ENCODE results near the gene ECSCR. TPM values are rescaled to one million over a fixed set of nuclear protein-coding genes. Genes with fewer than 3 reads are reported as not detected.
"Not testable (repeated sequence)": the region's sequence is repeated elsewhere in the genome, so short reads cannot be mapped to it uniquely, and the experiment has no call there.

The ECSCR gene
- total RNA-seq, 2 experiments from 2014 or later: 0.28 to 0.29 TPM

GRCh38 chr5:139410993-139411828 is 51.3 kb downstream of the ECSCR start:
- CTCF ChIA-PET: interaction anchor here (1.2 to 3.9 kb wide), 6 partner anchors 8 to 102 kb away, joined by 3 to 15 read pairs (median 6); no protein-coding TSS in a partner anchor
- no peak overlapping the region for H3K27ac Mint-ChIP-seq
- peaks cover 49% of the 10 kb centered on the region for H3K4me1 Mint-ChIP-seq
- no peak for DNase-seq
- no peaks in the 10 kb centered on the region for H3K27me3 Mint-ChIP-seq
- no peak for ATAC-seq
- no peak overlapping the region for H3K4me3 Mint-ChIP-seq
- no peaks in the 10 kb centered on the region for H3K9me3 Mint-ChIP-seq (ENCODE audit: low read depth)
- H3K36me3 Mint-ChIP-seq: peaks cover 12% of the 10 kb centered on the region

- peaks cover 40% of the 10 kb centered on the region for H3K4me1 Mint-ChIP-seq
Measured at GRCh38 chr5:139410121-139410992, 52.2 kb downstream of the ECSCR start.

DNA sequence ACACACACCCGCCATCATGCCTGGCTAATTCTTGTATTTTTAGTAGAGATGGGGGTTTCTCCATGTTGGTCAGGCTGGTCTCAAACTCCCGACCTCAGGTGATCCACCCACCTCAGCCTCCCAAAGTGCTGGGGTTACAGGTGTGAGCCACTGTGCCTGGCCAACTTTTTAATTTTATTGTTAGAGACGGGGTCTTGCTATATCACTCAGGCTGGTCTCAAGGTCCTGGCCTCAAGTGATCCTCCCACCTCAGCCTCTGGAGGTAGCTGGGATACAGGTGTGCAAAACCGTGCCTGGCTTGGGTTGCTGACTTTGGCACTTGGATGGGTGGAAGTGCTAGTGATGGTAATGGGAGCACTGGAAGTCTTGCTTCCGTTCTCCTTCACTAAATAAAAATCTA is 53.4 kb downstream of the ECSCR start:
- H3K4me3 Mint-ChIP-seq; DNase-seq; H3K27ac Mint-ChIP-seq; H3K9me3 Mint-ChIP-seq (ENCODE audit: low read depth); ATAC-seq; H3K27me3 Mint-ChIP-seq: not testable (repeated sequence)
- H3K36me3 Mint-ChIP-seq: peaks cover 12% of the 10 kb centered on the region
- peaks cover 38% of the 10 kb centered on the region for H3K4me1 Mint-ChIP-seq
- CTCF ChIA-PET: interaction anchor here (0.5 to 3.9 kb wide), 4 partner anchors 11 to 133 kb away, joined by 3 to 15 read pairs (median 3); no protein-coding TSS in a partner anchor

More at GRCh38 chr5:139410121-139410992, 52.2 kb downstream of the ECSCR start:
- H3K27me3 Mint-ChIP-seq: no peaks in the 10 kb centered on the region
- ATAC-seq (no peak), DNase-seq (no peak)
- H3K27ac Mint-ChIP-seq: no peak overlapping the region
- CTCF ChIA-PET: interaction anchor here (0.7 to 3.9 kb wide), 8 partner anchors 8 to 104 kb away, joined by 3 to 15 read pairs (median 4); no protein-coding TSS in a partner anchor
- H3K9me3 Mint-ChIP-seq (ENCODE audit: low read depth): no peaks in the 10 kb centered on the region
- peaks cover 12% of the 10 kb centered on the region for H3K36me3 Mint-ChIP-seq
- H3K4me3 Mint-ChIP-seq: no peak overlapping the region

GRCh38 chr5:139408191-139408590 is 54.4 kb downstream of the ECSCR start:
- no peaks in the 10 kb centered on the region for H3K27me3 Mint-ChIP-seq
- DNase-seq (no peak), ATAC-seq (no peak)
- H3K4me1 Mint-ChIP-seq: peaks cover 34% of the 10 kb centered on the region
- H3K9me3 Mint-ChIP-seq (ENCODE audit: low read depth): no peaks in the 10 kb centered on the region
- CTCF ChIA-PET: interaction anchor here (0.9 to 3.9 kb wide), 4 partner anchors 12 to 132 kb away, joined by 3 to 15 read pairs (median 12); no protein-coding TSS in a partner anchor
- no peak overlapping the region for H3K4me3 Mint-ChIP-seq
- H3K36me3 Mint-ChIP-seq: peaks cover 5% of the 10 kb centered on the region
- H3K27ac Mint-ChIP-seq: no peak overlapping the region

- Mint-ChIP-seq H3K36me3 (peaks cover 5% of the 10 kb centered on the region), H3K27me3 (no peaks in the 10 kb centered on the region), H3K27ac (peak overlapping the region; percentile 39), H3K4me3 (no peak overlapping the region), H3K4me1 (peaks cover 34% of the 10 kb centered on the region), H3K9me3 (ENCODE audit: low read depth) (no peaks in the 10 kb centered on the region)
- DNase-seq: no peak
- CTCF ChIA-PET: interaction anchor here (1.1 to 3.7 kb wide), 4 partner anchors 15 to 106 kb away, joined by 3 to 13 read pairs (median 8); partner anchors contain the start of gene PAIP2
- ATAC-seq: no peak
Measured at GRCh38 chr5:139407517-139407916, 55.0 kb downstream of the ECSCR start.

GRCh38 chr5:139406963-139407362 is 55.6 kb downstream of the ECSCR start:
- CTCF ChIA-PET: interaction anchor here (0.6 to 3.7 kb wide), 6 partner anchors 11 to 106 kb away, joined by 3 to 13 read pairs (median 3); partner anchors contain the start of gene PAIP2
- ATAC-seq: no peak
- H3K4me3 Mint-ChIP-seq: no peak overlapping the region
- H3K4me1 Mint-ChIP-seq: peaks cover 35% of the 10 kb centered on the region
- H3K9me3 Mint-ChIP-seq (ENCODE audit: low read depth): no peaks in the 10 kb centered on the region
- no peak overlapping the region for H3K27ac Mint-ChIP-seq
- H3K36me3 Mint-ChIP-seq: peaks cover 5% of the 10 kb centered on the region
- H3K27me3 Mint-ChIP-seq: no peaks in the 10 kb centered on the region
- no peak for DNase-seq

DNA sequence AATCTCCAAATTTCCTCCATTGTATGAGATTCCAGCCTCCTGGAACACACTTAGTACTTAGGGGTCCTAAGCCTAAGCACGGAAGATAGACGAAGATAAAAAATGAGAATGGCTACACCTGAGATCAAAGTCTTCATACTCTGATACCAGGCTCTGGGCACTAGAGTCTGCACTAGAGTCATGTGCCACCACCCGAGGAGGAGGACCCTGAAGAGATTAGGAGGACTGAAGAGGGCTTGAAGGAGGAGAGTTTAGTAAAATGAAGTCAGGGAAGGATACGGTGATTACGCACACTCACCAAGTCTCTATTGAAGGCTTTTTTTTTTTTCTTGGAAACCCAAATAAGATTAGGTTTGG is 58.1 kb downstream of the ECSCR start:
- no peak for DNase-seq
- peak; percentile 1 for ATAC-seq

GRCh38 chr5:139403787-139404483 is 58.6 kb downstream of the ECSCR start, which contains the start of gene SPATA24:
Gene SPATA24 (minus strand): TSS chr5:139404089. CDS start chr5:139404060, 29 bp downstream.
- H3K4me3 Mint-ChIP-seq: peak within 1 kb of the TSS; percentile 92
- no peaks in the 10 kb centered on the region for H3K27me3 Mint-ChIP-seq
- peak; percentile 95 for ATAC-seq
- H3K4me1 Mint-ChIP-seq: peaks cover 45% of the 10 kb centered on the region
- CTCF ChIA-PET: interaction anchor here (0.6 to 4.2 kb wide), 18 partner anchors 8 to 828 kb away, joined by 3 to 32 read pairs (median 4); partner anchors contain the start of genes HSPA9, MZB1, PAIP2 and PROB1
- peak; percentile 99 for DNase-seq
- H3K36me3 Mint-ChIP-seq: peaks cover 6% of the 10 kb centered on the region
- peak within 1 kb of the TSS; percentile 99 for H3K27ac Mint-ChIP-seq
- no peaks in the 10 kb centered on the region for H3K9me3 Mint-ChIP-seq (ENCODE audit: low read depth)

More for the DNA sequence above, 58.1 kb downstream of the ECSCR start:
- Mint-ChIP-seq H3K27ac (peak overlapping the region; percentile 99), H3K4me1 (peaks cover 40% of the 10 kb centered on the region), H3K9me3 (ENCODE audit: low read depth) (no peaks in the 10 kb centered on the region), H3K4me3 (peak overlapping the region; percentile 92), H3K36me3 (peaks cover 3% of the 10 kb centered on the region), H3K27me3 (no peaks in the 10 kb centered on the region)
- CTCF ChIA-PET: interaction anchor here (0.6 to 4.2 kb wide), 12 partner anchors 9 to 829 kb away, joined by 3 to 32 read pairs (median 4); partner anchors contain the start of genes HSPA9, MZB1, PAIP2 and PROB1

- Mint-ChIP-seq H3K36me3 (peaks cover 6% of the 10 kb centered on the region), H3K9me3 (ENCODE audit: low read depth) (no peaks in the 10 kb centered on the region), H3K4me1 (peaks cover 47% of the 10 kb centered on the region), H3K4me3 (peak overlapping the region; percentile 92), H3K27me3 (no peaks in the 10 kb centered on the region), H3K27ac (peak overlapping the region; percentile 99)
- no peak for DNase-seq
- CTCF ChIA-PET: interaction anchor here (0.7 to 4.2 kb wide), 17 partner anchors 8 to 828 kb away, joined by 3 to 32 read pairs (median 5); partner anchors contain the start of genes HSPA9, MZB1, PROB1 and STING1
- ATAC-seq: no peak
Measured at GRCh38 chr5:139403418-139403786, 59.1 kb downstream of the ECSCR start.

DNA sequence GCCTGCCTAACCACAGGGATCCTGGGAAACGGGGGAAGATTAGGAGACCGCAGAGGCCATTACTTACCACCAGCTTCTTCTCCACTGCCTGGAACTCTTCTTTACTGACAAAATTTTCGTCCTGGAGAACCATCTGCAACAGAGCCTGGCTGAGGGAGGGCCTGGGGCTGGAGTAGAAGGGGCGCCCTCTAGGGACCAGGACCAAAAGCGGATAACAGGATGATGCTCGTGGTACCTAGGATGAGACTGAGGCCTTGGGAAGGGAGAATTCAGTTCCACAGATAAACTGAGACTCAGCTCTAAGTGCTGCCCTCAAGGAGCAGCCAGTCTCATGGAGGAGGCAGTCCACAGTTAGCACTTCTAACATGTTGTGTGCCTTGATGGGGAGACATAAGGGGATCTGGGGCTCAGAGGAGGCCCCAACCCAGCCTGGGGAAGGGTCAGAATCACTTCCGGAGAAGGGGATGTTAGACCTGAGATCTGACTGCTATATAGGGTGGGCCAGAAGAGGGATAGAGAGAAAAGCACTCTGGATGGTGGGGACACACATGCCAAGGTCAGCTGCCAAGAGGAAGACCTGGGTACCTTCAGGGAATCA is 59.9 kb downstream of the ECSCR start:
- Mint-ChIP-seq H3K4me1 (peaks cover 50% of the 10 kb centered on the region), H3K27ac (peak overlapping the region; percentile 99), H3K27me3 (no peaks in the 10 kb centered on the region), H3K4me3 (peak overlapping the region; percentile 92), H3K9me3 (ENCODE audit: low read depth) (no peaks in the 10 kb centered on the region), H3K36me3 (peaks cover 8% of the 10 kb centered on the region)
- DNase-seq (peak; percentile 53), ATAC-seq (no peak)
- CTCF ChIA-PET: interaction anchor here (0.7 to 4.2 kb wide), 17 partner anchors 8 to 861 kb away, joined by 3 to 32 read pairs (median 5); partner anchors contain the start of genes MZB1, PROB1 and STING1

GRCh38 chr5:139401546-139401945 is 61.0 kb downstream of the ECSCR start:
- DNase-seq (no peak), ATAC-seq (no peak)
- peaks cover 11% of the 10 kb centered on the region for H3K36me3 Mint-ChIP-seq
- H3K9me3 Mint-ChIP-seq (ENCODE audit: low read depth): no peaks in the 10 kb centered on the region
- H3K4me3 Mint-ChIP-seq: no peak overlapping the region
- peaks cover 53% of the 10 kb centered on the region for H3K4me1 Mint-ChIP-seq
- CTCF ChIA-PET: interaction anchor here (0.8 to 4.2 kb wide), 12 partner anchors 10 to 860 kb away, joined by 3 to 32 read pairs (median 4); partner anchors contain the start of gene MZB1
- H3K27ac Mint-ChIP-seq: no peak overlapping the region
- H3K27me3 Mint-ChIP-seq: no peaks in the 10 kb centered on the region
